ENCODE measurements around the gene VPS33A. TPM values are rescaled to one million over a fixed set of nuclear protein-coding genes. Genes with fewer than 3 reads are reported as not detected.

VPS33A gene
- total and polyA plus RNA-seq, 10 of the 15 experiments (the other 5 are each of a cell fraction or from before 2014, with no cell fraction given) = 7.7 to 33.6 (median 21.6) TPM

- H3K4me1 ChIP-seq (ENCODE audit: control insufficient read depth, insufficient read depth, low read length) = no peaks in the 10 kb centered on the region
- no peak for ATAC-seq
- FAIRE-seq = no peak
- SMC1A ChIA-PET (ENCODE audit: uncharacterized antibody, unreplicated experiment) = interaction anchor here (1.9 kb wide), 1 partner anchor 10 kb away, joined by 4 read pairs; no protein-coding TSS in a partner anchor
- POLR2A ChIA-PET = interaction anchor here (0.9 kb wide), 1 partner anchor 12 kb away, joined by 3 read pairs; no protein-coding TSS in a partner anchor
- H3K27ac ChIP-seq (ENCODE audit: control insufficient read depth, insufficient read depth) = no peak overlapping the region
- H3K79me2 ChIP-seq (ENCODE audit: control insufficient read depth, insufficient read depth, low read length) = no peaks in the 10 kb centered on the region
- no peak overlapping the region for H3K4me3 ChIP-seq
- no peaks in the 10 kb centered on the region; a peak in 2 of 4 replicates for H3K36me3 ChIP-seq (ENCODE audit: control insufficient read depth in 2 of 2, insufficient read depth in 2 of 2, low read length in 1 of 2)
- no peaks in the 10 kb centered on the region for H3K9me3 ChIP-seq (replicated peaks; ENCODE audit: control insufficient read depth, insufficient read depth, low read length)
- H3K27me3 ChIP-seq (replicated peaks in 1 of 2; ENCODE audit: control insufficient read depth in 2 of 2, insufficient read depth in 2 of 2, low read length in 1 of 2) = no peaks in the 10 kb centered on the region
- RAD21 ChIA-PET (ENCODE audit: unreplicated experiment) = no interaction called here
- CTCF ChIA-PET = no interaction called here
- intact Hi-C loops (cut with micrococcal nuclease; ENCODE audit: unreplicated experiment) = no loop called here
- in situ Hi-C loops (cut with MboI) = no loop called here
- H3K4me2 ChIP-seq (ENCODE audit: control insufficient read depth, insufficient read depth) = no peak overlapping the region
- TF ChIP-seq IRF4 (IDR thresholded peaks at IDR 0.05; ENCODE audit: low read depth, low read length) (no peak), PAX8 (IDR thresholded peaks at IDR 0.05) (no peak), ZNF274 (IDR thresholded peaks at IDR 0.05; ENCODE audit: insufficient read depth, insufficient read length) (no peak), TAF1 (IDR thresholded peaks at IDR 0.05; ENCODE audit: borderline replicate concordance, low read depth, low read length) (no peak), SPI1 (IDR thresholded peaks at IDR 0.05; ENCODE audit: borderline replicate concordance, insufficient read depth, low read depth, low read length) (no peak), BMI1 (IDR thresholded peaks at IDR 0.05; ENCODE audit: borderline replicate concordance) (no peak), REST (IDR thresholded peaks at IDR 0.05; ENCODE audit: low read depth, low read length) (no peak), GATAD2B (conservative IDR thresholded peaks at IDR 0.05; ENCODE audit: low read depth) (no peak), ZBTB40 (IDR thresholded peaks at IDR 0.05; ENCODE audit: borderline replicate concordance) (no peak), MAX (IDR thresholded peaks at IDR 0.05; ENCODE audit: low read depth, low read length) (no peak), ZNF384 (IDR thresholded peaks at IDR 0.05; ENCODE audit: borderline replicate concordance, low read depth, low read length) (no peak), MEF2B (IDR thresholded peaks at IDR 0.05; ENCODE audit: partially characterized antibody, poor library complexity, severe bottlenecking) (no peak), SIN3A (IDR thresholded peaks at IDR 0.05; ENCODE audit: low read depth, low read length) (no peak)
- no peak for DNase-seq (ENCODE audit: low read depth, low spot score)
- H2AFZ ChIP-seq (ENCODE audit: control insufficient read depth, low read depth, low read length) = no peak overlapping the region
- BruUV-seq (replicated peaks) = no TSS peak
- WGBS (ENCODE audit: insufficient coverage, insufficient replicate concordance, low lambda C conversion rate, missing lambda C conversion rate) = 97% methylated on average over 5 of the region's 5 CpGs
- H4K20me1 ChIP-seq (ENCODE audit: control insufficient read depth, insufficient read depth) = no peaks in the 10 kb centered on the region
- H3K9ac ChIP-seq (ENCODE audit: control insufficient read depth, insufficient read depth, low read length) = no peak overlapping the region
Measured at GRCh38 chr12:122312926-122313325, 46.6 kb upstream of the VPS33A start.
